Measurements from ENCODE around the gene HDAC4. TPM values are rescaled to one million over a fixed set of nuclear protein-coding genes. Genes with fewer than 3 reads are reported as not detected.
"Not testable (repeated sequence)": the region's sequence is repeated elsewhere in the genome, so short reads cannot be mapped to it uniquely, and the experiment has no call there.

The HDAC4 gene
- total RNA-seq, 1 donor from 2014 or later: 46.2 TPM

DNA sequence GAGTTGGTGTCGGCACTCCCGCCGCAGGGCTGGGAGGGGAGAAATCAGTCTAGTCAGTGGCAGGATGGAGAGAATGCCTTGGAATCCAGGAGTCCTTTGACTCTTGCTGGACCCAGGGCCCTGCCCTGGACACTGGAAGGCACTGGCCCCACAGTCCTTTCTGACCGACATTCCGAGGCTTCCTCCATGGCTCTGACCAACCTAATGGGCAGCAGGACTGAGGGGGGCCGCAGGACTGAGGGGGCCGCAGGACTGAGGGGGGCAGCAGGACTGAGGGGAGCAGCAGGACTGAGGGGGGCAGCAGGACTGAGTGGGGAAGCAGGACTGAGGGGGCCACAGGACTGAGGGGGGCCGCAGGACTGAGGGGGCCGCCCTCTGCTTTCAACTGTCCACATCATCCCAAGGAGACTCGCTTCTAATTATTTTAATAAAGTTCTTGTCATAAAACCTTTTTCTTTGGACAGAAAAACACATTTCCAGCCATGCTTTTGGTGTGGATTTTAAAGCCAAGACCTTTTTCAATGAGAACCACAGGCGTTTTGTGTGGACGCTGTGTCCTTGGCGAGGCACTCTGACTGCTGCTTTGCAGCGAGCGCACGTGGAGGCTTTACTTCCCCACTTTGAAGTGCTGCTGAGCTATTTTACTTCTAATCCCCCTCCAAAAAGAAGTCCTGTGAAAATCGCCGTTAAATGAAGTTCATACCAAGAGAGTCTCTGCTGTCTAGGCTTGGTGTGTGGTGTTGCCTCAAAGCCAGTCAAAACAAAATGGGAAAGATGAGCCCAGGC is 326.9 kb downstream of the HDAC4 start:
- DNase-seq (ENCODE audit: low spot score, unreplicated experiment): no peak
- H3K36me3 Mint-ChIP-seq (ENCODE audit: insufficient read depth): peaks cover 15% of the 10 kb centered on the region
- H3K27ac Mint-ChIP-seq: peak overlapping the region; percentile 33

GRCh38 chr2:239073270-239073669 is 327.6 kb downstream of the HDAC4 start:
- no peaks in the 10 kb centered on the region for H3K4me1 Mint-ChIP-seq (ENCODE audit: low read depth)
- no peak for DNase-seq (ENCODE audit: low spot score, unreplicated experiment)
- H3K9me3 Mint-ChIP-seq (ENCODE audit: low read depth): no peaks in the 10 kb centered on the region
- peaks cover 15% of the 10 kb centered on the region for H3K36me3 Mint-ChIP-seq (ENCODE audit: insufficient read depth)
- H3K27me3 Mint-ChIP-seq: no peaks in the 10 kb centered on the region
- H3K4me3 Mint-ChIP-seq (ENCODE audit: low read depth): no peak overlapping the region
- TF ChIP-seq CTCF (IDR thresholded peaks at IDR 0.05; ENCODE audit: unreplicated experiment): no peak
- H3K27ac Mint-ChIP-seq: peak overlapping the region; percentile 33

More for the DNA sequence above, 326.9 kb downstream of the HDAC4 start:
- Mint-ChIP-seq H3K9me3 (ENCODE audit: low read depth) (no peaks in the 10 kb centered on the region), H3K27me3 (no peaks in the 10 kb centered on the region), H3K4me3 (ENCODE audit: low read depth) (no peak overlapping the region), H3K4me1 (ENCODE audit: low read depth) (no peaks in the 10 kb centered on the region)
- TF ChIP-seq CTCF (IDR thresholded peaks at IDR 0.05; ENCODE audit: unreplicated experiment): no peak

GRCh38 chr2:239072786-239073185 is 328.0 kb downstream of the HDAC4 start:
- TF ChIP-seq CTCF (IDR thresholded peaks at IDR 0.05; ENCODE audit: unreplicated experiment): no peak
- peaks cover 15% of the 10 kb centered on the region for H3K36me3 Mint-ChIP-seq (ENCODE audit: insufficient read depth)
- no peak overlapping the region for H3K4me3 Mint-ChIP-seq (ENCODE audit: low read depth)
- H3K9me3 Mint-ChIP-seq (ENCODE audit: low read depth): no peaks in the 10 kb centered on the region
- no peaks in the 10 kb centered on the region for H3K27me3 Mint-ChIP-seq
- H3K4me1 Mint-ChIP-seq (ENCODE audit: low read depth): no peaks in the 10 kb centered on the region
- no peak for DNase-seq (ENCODE audit: low spot score, unreplicated experiment)
- no peak overlapping the region for H3K27ac Mint-ChIP-seq

- Mint-ChIP-seq H3K4me3 (ENCODE audit: low read depth) (no peak overlapping the region), H3K27me3 (no peaks in the 10 kb centered on the region), H3K27ac (no peak overlapping the region), H3K36me3 (ENCODE audit: insufficient read depth) (peaks cover 15% of the 10 kb centered on the region), H3K9me3 (ENCODE audit: low read depth) (no peaks in the 10 kb centered on the region), H3K4me1 (ENCODE audit: low read depth) (no peaks in the 10 kb centered on the region)
- no peak for TF ChIP-seq CTCF (IDR thresholded peaks at IDR 0.05; ENCODE audit: unreplicated experiment)
- DNase-seq (ENCODE audit: low spot score, unreplicated experiment): no peak
These were observed 330.4 kb downstream of the HDAC4 start for GRCh38 chr2:239070466-239070865.

DNA sequence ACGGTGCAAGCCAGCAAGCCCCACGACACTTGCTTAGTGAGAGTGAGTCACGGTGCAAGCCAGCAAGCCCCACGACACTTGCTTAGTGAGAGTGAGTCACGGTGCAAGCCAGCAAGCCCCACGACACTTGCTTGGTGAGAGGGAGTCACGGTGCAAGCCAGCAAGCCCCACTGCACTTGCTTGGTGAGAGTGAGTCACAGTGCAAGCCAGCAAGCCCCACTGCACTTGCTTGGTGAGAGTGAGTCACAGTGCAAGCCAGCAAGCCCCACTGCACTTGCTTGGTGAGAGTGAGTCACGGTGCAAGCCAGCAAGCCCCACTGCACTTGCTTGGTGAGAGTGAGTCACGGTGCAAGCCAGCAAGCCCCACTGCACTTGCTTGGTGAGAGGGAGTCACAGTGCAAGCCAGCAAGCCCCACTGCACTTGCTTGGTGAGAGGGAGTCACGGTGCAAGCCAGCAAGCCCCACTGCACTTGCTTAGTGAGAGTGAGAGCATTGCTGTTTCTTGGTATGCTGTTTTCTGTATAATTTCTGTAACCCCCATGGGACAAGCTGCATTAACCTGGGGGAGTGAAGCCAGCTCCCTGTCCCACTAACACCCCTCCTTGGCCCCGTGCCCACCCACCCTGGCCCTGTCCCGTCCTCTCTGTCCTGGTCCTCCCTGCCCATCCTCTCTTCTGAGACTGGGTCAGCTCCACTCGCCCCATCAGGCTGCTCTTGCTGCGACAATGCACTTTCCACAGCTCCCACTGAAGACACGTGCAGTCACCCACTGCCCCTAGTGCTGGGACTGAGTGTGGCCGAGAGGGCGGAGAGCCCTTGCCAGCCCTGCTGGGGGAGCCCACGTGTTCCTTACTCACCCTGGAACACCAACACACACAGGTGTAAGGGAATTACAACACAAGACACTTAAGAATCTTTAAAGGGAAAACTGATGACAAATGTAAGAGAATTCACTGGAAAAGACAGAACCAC is 331.2 kb downstream of the HDAC4 start:
- not testable (repeated sequence) for H3K9me3 Mint-ChIP-seq (ENCODE audit: low read depth); DNase-seq (ENCODE audit: low spot score, unreplicated experiment); H3K4me3 Mint-ChIP-seq (ENCODE audit: low read depth); H3K27me3 Mint-ChIP-seq; H3K4me1 Mint-ChIP-seq (ENCODE audit: low read depth)
- Mint-ChIP-seq H3K36me3 (ENCODE audit: insufficient read depth) (peaks cover 13% of the 10 kb centered on the region), H3K27ac (peak overlapping the region; percentile 83)
- TF ChIP-seq CTCF (IDR thresholded peaks at IDR 0.05; ENCODE audit: unreplicated experiment): peak; percentile 21
